Islet of Langerhans (tissue), 1 donor: Measurements from ENCODE around the gene B3GLCT.
"Not testable (repeated sequence)": the region's sequence is repeated elsewhere in the genome, so short reads cannot be mapped to it uniquely, and the experiment has no call there.

ENCODE experiments used
- FAIRE-seq: peaks from one replicate; lab custom pipeline; 2011; peaks lifted over from hg19 to GRCh38; lab: Jason Lieb, UNC

The B3GLCT gene

GRCh38 chr13:31184451-31184850 lies 15.3 kb upstream of the B3GLCT start:
- FAIRE-seq: no peak

- no peak for FAIRE-seq
Observed at GRCh38 chr13:31184981-31185645, 14.7 kb upstream of the B3GLCT start.

- FAIRE-seq: no peak
Observed at GRCh38 chr13:31191748-31192147, 8.0 kb upstream of the B3GLCT start.

- FAIRE-seq: no peak
Observed at GRCh38 chr13:31192306-31192705, 7.5 kb upstream of the B3GLCT start.

- FAIRE-seq: no peak
Observed at GRCh38 chr13:31195616-31196015, 4.2 kb upstream of the B3GLCT start.

- no peak for FAIRE-seq
Observed at GRCh38 chr13:31196992-31197391, 2.8 kb upstream of the B3GLCT start.

GRCh38 chr13:31198519-31198918 lies 1.3 kb upstream of the B3GLCT start:
- no peak for FAIRE-seq

GRCh38 chr13:31199527-31199848 lies 287 bp upstream of the B3GLCT start:
- FAIRE-seq: no peak

- FAIRE-seq: no peak
Observed at GRCh38 chr13:31200637-31200971, 829 bp downstream of the B3GLCT start.

GRCh38 chr13:31201341-31202031 lies 1.7 kb downstream of the B3GLCT start:
- FAIRE-seq: no peak

- FAIRE-seq: no peak
Observed at GRCh38 chr13:31204592-31204991, 4.8 kb downstream of the B3GLCT start.

- FAIRE-seq: no peak
Observed at GRCh38 chr13:31207661-31208552, 8.1 kb downstream of the B3GLCT start.

- FAIRE-seq: no peak
Observed at GRCh38 chr13:31208559-31209122, 8.9 kb downstream of the B3GLCT start.

GRCh38 chr13:31209172-31209840 lies 9.5 kb downstream of the B3GLCT start:
- FAIRE-seq: no peak

GRCh38 chr13:31209841-31210210 lies 10.1 kb downstream of the B3GLCT start:
- FAIRE-seq: no peak

- no peak for FAIRE-seq
Observed at GRCh38 chr13:31213651-31214289, 14.0 kb downstream of the B3GLCT start.

GRCh38 chr13:31214435-31214834 lies 14.7 kb downstream of the B3GLCT start:
- FAIRE-seq: no peak

- not testable (repeated sequence) for FAIRE-seq
Observed at GRCh38 chr13:31216916-31217315, 17.1 kb downstream of the B3GLCT start.

GRCh38 chr13:31219909-31220598 lies 20.3 kb downstream of the B3GLCT start:
- FAIRE-seq: no peak

- no peak for FAIRE-seq
Observed at GRCh38 chr13:31221057-31221456, 21.3 kb downstream of the B3GLCT start.

- no peak for FAIRE-seq
Observed at GRCh38 chr13:31223215-31223614, 23.4 kb downstream of the B3GLCT start.
